OCI-LY7 (cell line): Measurements from ENCODE around the gene SLC35F4. TPM values are rescaled to one million over a fixed set of nuclear protein-coding genes. Genes with fewer than 3 reads are reported as not detected.

Experiments used
- BruUV-seq: library from RNA; stranded (reverse); fragments of 400-500 nt; replicated peaks from 2 replicates; lab custom pipeline; 2021; lab: Mats Ljungman, UMichigan
- CTCF ChIA-PET: fragments of 300-600 bp; sonication (Branson Sonifier 250); formaldehyde crosslinking; loops from one replicate; lab custom pipeline; 2022; ENCODE audit warnings: antibody characterized with exemption; ENCODE audit not compliant: unreplicated experiment; lab: Charles Lee
- POLR2A ChIA-PET: fragments of 300-600 bp; sonication (Branson Sonifier 250); formaldehyde crosslinking; loops from one replicate; lab custom pipeline; 2022; ENCODE audit warnings: antibody characterized with exemption; lab: Charles Lee
- DNase-seq: peaks from one replicate; pipeline ENCODE4 v3.0.0-alpha.2; 2015; ENCODE audit warnings: low spot score
- H2AFZ ChIP-seq: fragments of 200-600 bp; sonication (generic), shearing (Covaris generic); 2 replicates; pipeline ENCODE4 v1.6.1; 2014; ENCODE audit warnings: mild to moderate bottlenecking, antibody characterized with exemption, low read length, moderate library complexity
- H3K27ac ChIP-seq: fragments of 200-600 bp; sonication (generic); 2 replicates; pipeline ENCODE4 v1.5.1; 2014; ENCODE audit warnings: mixed run types, low read depth, mild to moderate bottlenecking, moderate library complexity, low read length, inconsistent platforms; ENCODE audit not compliant: poor library complexity, severe bottlenecking
- H3K36me3 ChIP-seq: fragments of 200-600 bp; sonication (generic); 2 replicates; pipeline ENCODE4 v1.6.1; 2014; ENCODE audit warnings: mild to moderate bottlenecking, antibody characterized with exemption, low read length, moderate library complexity, mixed read lengths; ENCODE audit not compliant: insufficient read depth
- H3K4me1 ChIP-seq: fragments of 200-600 bp; sonication (generic); 2 replicates; pipeline ENCODE4 v1.5.1; 2014; ENCODE audit warnings: mild to moderate bottlenecking, low read length; ENCODE audit not compliant: insufficient read depth, poor library complexity, severe bottlenecking
- H3K4me2 ChIP-seq: fragments of 200-600 bp; sonication (generic); 2 replicates; pipeline ENCODE4 v1.6.1; 2014; ENCODE audit warnings: mild to moderate bottlenecking, low read length
- H3K4me3 ChIP-seq: fragments of 200-600 bp; sonication (generic); 2 replicates; pipeline ENCODE4 v1.5.1; 2014; ENCODE audit warnings: mild to moderate bottlenecking, low read depth, low read length; ENCODE audit not compliant: poor library complexity, severe bottlenecking
- H3K79me2 ChIP-seq: fragments of 200-600 bp; sonication (generic); 2 replicates; pipeline ENCODE4 v1.6.1; 2016; ENCODE audit warnings: low read depth, mild to moderate bottlenecking, low read length, moderate library complexity, mixed read lengths; ENCODE audit not compliant: insufficient read depth
- H3K9me2 ChIP-seq: fragments of 200-600 bp; sonication (generic); 2 replicates; pipeline ENCODE4 v1.6.1; 2016; ENCODE audit warnings: mild to moderate bottlenecking, low read length, mixed read lengths; ENCODE audit not compliant: insufficient read depth
- H3K9me3 ChIP-seq: fragments of 200-600 bp; sonication (generic); 2 replicates; pipeline ENCODE4 v1.6.1; 2014; ENCODE audit warnings: mild to moderate bottlenecking, mixed run types, low read length, mixed read lengths
- H4K20me1 ChIP-seq: fragments of 200-600 bp; sonication (generic); 2 replicates; pipeline ENCODE4 v1.6.1; 2014; ENCODE audit warnings: mild to moderate bottlenecking, antibody characterized with exemption, low read length, moderate library complexity, mixed read lengths; ENCODE audit not compliant: insufficient read depth
- EZH2phosphoT487 ChIP-seq: fragments of 200-600 bp; sonication (generic); IDR thresholded peaks from 2 replicates; pipeline ENCODE4 v1.6.1; 2018; ENCODE audit warnings: low read depth, borderline replicate concordance, mild to moderate bottlenecking, mixed run types, antibody characterized with exemption, low read length, moderate library complexity, mixed read lengths
- intact Hi-C: fragments of 100-400 bp; cut with micrococcal nuclease; formaldehyde crosslinking; loops from one replicate; pipeline ENCODE4 v1.10.0; 2022; ENCODE audit not compliant: unreplicated experiment
- total RNA-seq, 2 experiments: library from RNA; depleted of rRNA in 1 of 2; stranded (reverse); fragments of >200 nt in 1 of 2; shearing (Covaris generic) in 1 of 2; gene quantifications; 2 replicates each; pipeline ENCODE4 v1.2.3, GENCODE V29; 2014 to 2022
- TF ChIP-seq, protein P1 (sequence below): fragments of 200-600 bp; sonication (generic); conservative IDR thresholded peaks from 2 replicates; pipeline ENCODE4 v1.5.1; 2014; ENCODE audit warnings: mild to moderate bottlenecking, antibody characterized with exemption, low read length, moderate library complexity, mixed read lengths

Gene SLC35F4
- total RNA-seq, 2 experiments from 2014 or later, result not detected

DNA sequence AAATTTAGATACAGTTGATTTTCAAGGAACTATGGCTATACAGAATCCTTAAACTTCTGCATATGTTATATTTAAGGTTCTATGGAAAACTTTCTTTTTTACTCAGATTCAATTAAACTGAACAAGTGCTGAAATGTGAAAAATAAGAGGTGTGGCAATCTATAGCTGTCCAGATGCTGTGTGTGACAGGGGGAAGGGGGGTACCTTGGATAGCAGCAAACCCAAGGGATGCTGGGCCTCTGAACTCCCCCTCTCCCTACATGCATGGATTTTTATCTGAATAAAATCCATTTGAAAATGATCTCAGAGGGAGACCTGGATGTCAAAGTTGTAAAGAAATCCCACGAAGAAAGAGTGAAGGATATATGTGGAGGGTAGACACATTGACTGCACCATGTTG is 289.4 kb downstream of the SLC35F4 start:
- intact Hi-C loops, result no loop called here
- Histone ChIP-seq H3K27ac (no peak overlapping the region), H3K4me1 (no peaks in the 10 kb centered on the region), H3K9me3 (no peaks in the 10 kb centered on the region), H3K79me2 (no peaks in the 10 kb centered on the region), H3K36me3 (no peaks in the 10 kb centered on the region), H3K4me3 (no peak overlapping the region), H2AFZ (no peak overlapping the region), H3K9me2 (no peaks in the 10 kb centered on the region), H4K20me1 (no peaks in the 10 kb centered on the region), H3K4me2 (no peak overlapping the region)
- no peak for DNase-seq
- ChIA-PET CTCF (no interaction called here), POLR2A (no interaction called here)
- BruUV-seq, result no TSS peak
- TF ChIP-seq, protein P1, sequence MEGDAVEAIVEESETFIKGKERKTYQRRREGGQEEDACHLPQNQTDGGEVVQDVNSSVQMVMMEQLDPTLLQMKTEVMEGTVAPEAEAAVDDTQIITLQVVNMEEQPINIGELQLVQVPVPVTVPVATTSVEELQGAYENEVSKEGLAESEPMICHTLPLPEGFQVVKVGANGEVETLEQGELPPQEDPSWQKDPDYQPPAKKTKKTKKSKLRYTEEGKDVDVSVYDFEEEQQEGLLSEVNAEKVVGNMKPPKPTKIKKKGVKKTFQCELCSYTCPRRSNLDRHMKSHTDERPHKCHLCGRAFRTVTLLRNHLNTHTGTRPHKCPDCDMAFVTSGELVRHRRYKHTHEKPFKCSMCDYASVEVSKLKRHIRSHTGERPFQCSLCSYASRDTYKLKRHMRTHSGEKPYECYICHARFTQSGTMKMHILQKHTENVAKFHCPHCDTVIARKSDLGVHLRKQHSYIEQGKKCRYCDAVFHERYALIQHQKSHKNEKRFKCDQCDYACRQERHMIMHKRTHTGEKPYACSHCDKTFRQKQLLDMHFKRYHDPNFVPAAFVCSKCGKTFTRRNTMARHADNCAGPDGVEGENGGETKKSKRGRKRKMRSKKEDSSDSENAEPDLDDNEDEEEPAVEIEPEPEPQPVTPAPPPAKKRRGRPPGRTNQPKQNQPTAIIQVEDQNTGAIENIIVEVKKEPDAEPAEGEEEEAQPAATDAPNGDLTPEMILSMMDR, result no peak
- TF ChIP-seq EZH2phosphoT487, result no peak

DNA sequence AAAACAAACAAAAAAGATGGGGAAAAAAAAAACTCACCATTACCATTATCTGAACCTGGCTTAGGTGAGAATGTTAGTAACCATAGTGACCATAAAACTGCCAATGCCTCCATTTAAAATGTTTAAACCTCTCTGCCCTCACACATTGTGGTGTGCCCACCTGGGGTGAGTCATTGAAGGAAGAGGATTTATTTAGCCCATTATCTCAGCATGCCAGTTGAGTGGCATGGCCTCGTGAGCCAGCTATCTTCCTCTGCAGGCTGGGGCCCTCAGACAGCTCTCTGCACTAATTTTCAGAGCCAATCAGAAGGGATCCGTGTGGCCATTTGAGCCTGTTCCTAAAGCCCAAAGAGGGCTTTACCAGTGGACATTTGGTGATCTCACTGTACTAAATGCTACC is 290.4 kb downstream of the SLC35F4 start:
- no peak overlapping the region for H2AFZ ChIP-seq
- H3K9me3 ChIP-seq, result no peaks in the 10 kb centered on the region
- no peak for TF ChIP-seq EZH2phosphoT487
- TF ChIP-seq, protein P1, result no peak
- ChIA-PET POLR2A (no interaction called here), CTCF (no interaction called here)
- intact Hi-C loops, result no loop called here
- H3K27ac ChIP-seq, result no peak overlapping the region
- no TSS peak for BruUV-seq
- H3K4me2 ChIP-seq, result no peak overlapping the region
- no peaks in the 10 kb centered on the region for H3K79me2 ChIP-seq
- no peaks in the 10 kb centered on the region for H4K20me1 ChIP-seq
- no peaks in the 10 kb centered on the region for H3K36me3 ChIP-seq
- no peaks in the 10 kb centered on the region for H3K9me2 ChIP-seq
- H3K4me1 ChIP-seq, result no peaks in the 10 kb centered on the region
- no peak for DNase-seq
- no peak overlapping the region for H3K4me3 ChIP-seq

DNA sequence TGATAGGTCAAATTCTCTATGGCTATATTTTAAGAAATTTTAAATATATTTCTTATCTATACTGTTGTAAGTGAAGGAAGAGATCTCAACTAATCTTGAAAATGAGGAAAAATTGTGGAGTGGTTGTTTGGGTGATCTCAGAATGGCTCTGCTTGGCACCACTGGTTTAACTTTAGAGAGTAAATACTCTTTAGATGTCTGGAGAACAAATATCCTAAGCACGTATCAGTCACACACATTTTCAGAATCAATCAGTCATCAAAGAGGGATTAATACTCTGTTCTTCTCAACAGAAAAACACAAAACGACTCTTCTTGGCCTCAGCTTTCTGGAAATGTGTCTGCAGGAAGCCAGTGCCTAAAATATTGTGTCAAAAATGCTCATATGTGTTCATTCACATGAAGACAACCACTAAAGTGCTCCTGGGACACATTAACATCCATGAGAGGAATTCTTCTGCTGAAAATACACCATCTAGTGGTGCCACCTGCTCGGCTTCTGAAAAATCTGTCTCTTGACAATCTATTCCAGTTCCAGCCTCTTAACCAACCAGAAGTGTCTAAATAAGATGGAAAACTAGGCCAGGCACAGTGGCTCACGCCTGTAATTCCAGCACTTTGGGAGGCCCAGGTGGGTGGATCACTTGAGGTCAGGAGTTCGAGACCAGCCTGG is 291.1 kb downstream of the SLC35F4 start:
- no peaks in the 10 kb centered on the region for H3K9me3 ChIP-seq
- no peak for DNase-seq
- no peaks in the 10 kb centered on the region for H3K36me3 ChIP-seq
- no peaks in the 10 kb centered on the region for H3K4me1 ChIP-seq
- no peak overlapping the region for H3K4me2 ChIP-seq
- TF ChIP-seq, protein P1, result peak; percentile 44; the same call in 1 of the 2 replicates
- no peak for TF ChIP-seq EZH2phosphoT487
- POLR2A ChIA-PET, result no interaction called here
- intact Hi-C loops, result no loop called here
- H3K4me3 ChIP-seq, result no peak overlapping the region
- CTCF ChIA-PET, result no interaction called here
- H3K9me2 ChIP-seq, result no peaks in the 10 kb centered on the region
- no peak overlapping the region for H3K27ac ChIP-seq
- no peaks in the 10 kb centered on the region for H3K79me2 ChIP-seq
- no peak overlapping the region for H2AFZ ChIP-seq
- H4K20me1 ChIP-seq, result no peaks in the 10 kb centered on the region
- no TSS peak for BruUV-seq
